Activated T-cell treated with anti-CD3 and anti-CD28 coated beads, Interleukin-2, amount 50 U/mL, for 72 hours (primary cell): ENCODE data around the gene EFCAB6. TPM values are rescaled to one million over a fixed set of nuclear protein-coding genes. Genes with fewer than 3 reads are reported as not detected.

ENCODE experiments used
- ATAC-seq, 2 donors: fragments of 150-1000 bp; cut with Tn5 transposase; replicated peaks in 1 of 2; 2 replicates each; pipeline ENCODE4 v1.10.0; 2021; ENCODE audit warnings: moderate library complexity in 2 of 2, mild to moderate bottlenecking in 1 of 2
- DNase-seq, 2 donors: peaks; one replicate each; pipeline ENCODE4 v3.0.0; 2021 to 2022; ENCODE audit warnings: mixed read lengths in 1 of 2
- H3K27ac Mint-ChIP-seq: one replicate; pipeline ENCODE4 v1.8.0; 2022; ENCODE audit warnings: mild to moderate bottlenecking, moderate library complexity, mixed read lengths
- H3K27me3 Mint-ChIP-seq: one replicate; pipeline ENCODE4 v1.8.0; 2022; ENCODE audit warnings: low read depth, mixed read lengths
- H3K36me3 Mint-ChIP-seq, 2 donors: one replicate each; pipeline ENCODE4 v1.8.0; 2022; ENCODE audit warnings: mixed read lengths in 2 of 2, mild to moderate bottlenecking in 1 of 2; ENCODE audit not compliant: insufficient read depth in 2 of 2
- H3K4me1 Mint-ChIP-seq: one replicate; pipeline ENCODE4 v1.8.0; 2022; ENCODE audit warnings: low read depth, mixed read lengths
- H3K4me3 Mint-ChIP-seq, 2 donors: one replicate each; pipeline ENCODE4 v1.8.0; 2022; ENCODE audit warnings: mild to moderate bottlenecking in 2 of 2, mixed read lengths in 2 of 2, moderate library complexity in 2 of 2
- H3K9me3 Mint-ChIP-seq, 2 donors: one replicate each; pipeline ENCODE4 v1.8.0; 2022; ENCODE audit warnings: mixed read lengths in 2 of 2
- total RNA-seq, 2 donors: library from RNA; stranded (reverse); gene quantifications; one replicate each; pipeline ENCODE4 v1.2.3, GENCODE V29; 2022

The EFCAB6 gene
- total RNA-seq, 2 donors from 2014 or later = 0.19 to 0.70 TPM

GRCh38 chr22:43754176-43754575 lies 57.9 kb downstream of the EFCAB6 start:
- DNase-seq (no peak), ATAC-seq (no peak)
- H3K4me3 Mint-ChIP-seq = no peak overlapping the region
- no peaks in the 10 kb centered on the region for H3K36me3 Mint-ChIP-seq
- peaks cover 9% of the 10 kb centered on the region for H3K27me3 Mint-ChIP-seq
- no peak overlapping the region for H3K27ac Mint-ChIP-seq
- H3K4me1 Mint-ChIP-seq = no peaks in the 10 kb centered on the region
- H3K9me3 Mint-ChIP-seq = no peaks in the 10 kb centered on the region

GRCh38 chr22:43753688-43754087 lies 58.4 kb downstream of the EFCAB6 start:
- Mint-ChIP-seq H3K27ac (no peak overlapping the region), H3K9me3 (no peaks in the 10 kb centered on the region), H3K27me3 (peaks cover 7% of the 10 kb centered on the region), H3K4me3 (no peak overlapping the region), H3K4me1 (no peaks in the 10 kb centered on the region), H3K36me3 (no peaks in the 10 kb centered on the region)
- no peak for DNase-seq
- no peak for ATAC-seq

GRCh38 chr22:43750751-43751150 lies 61.4 kb downstream of the EFCAB6 start:
- H3K27ac Mint-ChIP-seq = no peak overlapping the region
- no peak overlapping the region for H3K4me3 Mint-ChIP-seq
- no peaks in the 10 kb centered on the region for H3K9me3 Mint-ChIP-seq
- H3K27me3 Mint-ChIP-seq = peaks cover 13% of the 10 kb centered on the region
- ATAC-seq (no peak), DNase-seq (no peak)
- H3K36me3 Mint-ChIP-seq = no peaks in the 10 kb centered on the region
- H3K4me1 Mint-ChIP-seq = no peaks in the 10 kb centered on the region

GRCh38 chr22:43749473-43749872 lies 62.6 kb downstream of the EFCAB6 start:
- ATAC-seq (no peak), DNase-seq (no peak)
- H3K27me3 Mint-ChIP-seq = peaks cover 13% of the 10 kb centered on the region
- no peaks in the 10 kb centered on the region for H3K4me1 Mint-ChIP-seq
- H3K4me3 Mint-ChIP-seq = no peak overlapping the region
- H3K9me3 Mint-ChIP-seq = no peaks in the 10 kb centered on the region
- no peaks in the 10 kb centered on the region for H3K36me3 Mint-ChIP-seq
- H3K27ac Mint-ChIP-seq = no peak overlapping the region

GRCh38 chr22:43747877-43748276 lies 64.2 kb downstream of the EFCAB6 start:
- no peaks in the 10 kb centered on the region for H3K4me1 Mint-ChIP-seq
- no peaks in the 10 kb centered on the region for H3K36me3 Mint-ChIP-seq
- no peak for DNase-seq
- no peak for ATAC-seq
- peaks cover 25% of the 10 kb centered on the region for H3K27me3 Mint-ChIP-seq
- no peak overlapping the region for H3K4me3 Mint-ChIP-seq
- H3K27ac Mint-ChIP-seq = no peak overlapping the region
- H3K9me3 Mint-ChIP-seq = no peaks in the 10 kb centered on the region

GRCh38 chr22:43747058-43747457 lies 65.0 kb downstream of the EFCAB6 start:
- DNase-seq (no peak), ATAC-seq (no peak)
- Mint-ChIP-seq H3K27ac (no peak overlapping the region), H3K4me1 (no peaks in the 10 kb centered on the region), H3K4me3 (no peak overlapping the region), H3K36me3 (no peaks in the 10 kb centered on the region), H3K9me3 (no peaks in the 10 kb centered on the region), H3K27me3 (peaks cover 25% of the 10 kb centered on the region)

GRCh38 chr22:43745783-43746356 lies 66.2 kb downstream of the EFCAB6 start:
- Mint-ChIP-seq H3K4me1 (no peaks in the 10 kb centered on the region), H3K27ac (no peak overlapping the region), H3K36me3 (no peaks in the 10 kb centered on the region), H3K27me3 (peaks cover 19% of the 10 kb centered on the region), H3K4me3 (no peak overlapping the region), H3K9me3 (no peaks in the 10 kb centered on the region)
- DNase-seq = no peak
- ATAC-seq = no peak

GRCh38 chr22:43745411-43745770 lies 66.7 kb downstream of the EFCAB6 start:
- DNase-seq (no peak), ATAC-seq (no peak)
- no peaks in the 10 kb centered on the region for H3K4me1 Mint-ChIP-seq
- H3K27ac Mint-ChIP-seq = no peak overlapping the region
- H3K27me3 Mint-ChIP-seq = peaks cover 19% of the 10 kb centered on the region
- H3K4me3 Mint-ChIP-seq = no peak overlapping the region
- no peaks in the 10 kb centered on the region for H3K36me3 Mint-ChIP-seq
- H3K9me3 Mint-ChIP-seq = no peaks in the 10 kb centered on the region

- Mint-ChIP-seq H3K27ac (no peak overlapping the region), H3K27me3 (peaks cover 19% of the 10 kb centered on the region), H3K4me1 (no peaks in the 10 kb centered on the region), H3K4me3 (no peak overlapping the region), H3K36me3 (no peaks in the 10 kb centered on the region), H3K9me3 (no peaks in the 10 kb centered on the region)
- DNase-seq = no peak
- ATAC-seq = no peak
Observed at GRCh38 chr22:43744700-43745410, 67.2 kb downstream of the EFCAB6 start.

- ATAC-seq (no peak), DNase-seq (no peak)
- Mint-ChIP-seq H3K36me3 (no peaks in the 10 kb centered on the region), H3K4me3 (no peak overlapping the region), H3K27ac (no peak overlapping the region), H3K4me1 (no peaks in the 10 kb centered on the region), H3K9me3 (no peaks in the 10 kb centered on the region), H3K27me3 (peaks cover 19% of the 10 kb centered on the region)
Observed at GRCh38 chr22:43743929-43744643, 68.0 kb downstream of the EFCAB6 start.

- no peak overlapping the region for H3K27ac Mint-ChIP-seq
- no peaks in the 10 kb centered on the region for H3K4me1 Mint-ChIP-seq
- ATAC-seq = no peak
- peaks cover 19% of the 10 kb centered on the region for H3K27me3 Mint-ChIP-seq
- DNase-seq = no peak
- H3K36me3 Mint-ChIP-seq = no peaks in the 10 kb centered on the region
- no peak overlapping the region for H3K4me3 Mint-ChIP-seq
- H3K9me3 Mint-ChIP-seq = no peaks in the 10 kb centered on the region
Observed at GRCh38 chr22:43743131-43743530, 69.0 kb downstream of the EFCAB6 start.

GRCh38 chr22:43742154-43742950 lies 69.8 kb downstream of the EFCAB6 start:
- H3K4me1 Mint-ChIP-seq = no peaks in the 10 kb centered on the region
- H3K36me3 Mint-ChIP-seq = no peaks in the 10 kb centered on the region
- no peak overlapping the region for H3K27ac Mint-ChIP-seq
- H3K9me3 Mint-ChIP-seq = no peaks in the 10 kb centered on the region
- H3K27me3 Mint-ChIP-seq = peaks cover 12% of the 10 kb centered on the region
- ATAC-seq = no peak
- no peak for DNase-seq
- H3K4me3 Mint-ChIP-seq = no peak overlapping the region
